T-helper 2 cell treated with Interferon-gamma antibody and Interleukin-4, amounts not matched to agents 5 μg/mL and 100 μg/mL, for 36 hours (primary cell): ENCODE results near the gene ATP6V0C.

ENCODE experiments used
- DNase-seq: peaks from one replicate; pipeline ENCODE4 v3.0.0; 2021; ENCODE audit warnings: low spot score
- H3K27ac Mint-ChIP-seq: one replicate; pipeline ENCODE4 v1.8.0; 2021; ENCODE audit warnings: mild to moderate bottlenecking, mixed read lengths
- H3K27me3 Mint-ChIP-seq: one replicate; pipeline ENCODE4 v1.8.0; 2021; ENCODE audit warnings: low read depth, mixed read lengths
- H3K36me3 Mint-ChIP-seq: one replicate; pipeline ENCODE4 v1.8.0; 2021; ENCODE audit warnings: low read depth, mixed read lengths
- H3K4me1 Mint-ChIP-seq: one replicate; pipeline ENCODE4 v1.8.0; 2021; ENCODE audit warnings: low read depth, mixed read lengths
- H3K4me3 Mint-ChIP-seq: one replicate; pipeline ENCODE4 v1.8.0; 2022; ENCODE audit warnings: mild to moderate bottlenecking, moderate library complexity, mixed read lengths
- H3K9me3 Mint-ChIP-seq: one replicate; pipeline ENCODE4 v1.8.0; 2021; ENCODE audit warnings: mixed read lengths

The ATP6V0C gene

GRCh38 chr16:2481676-2482075 is 32.1 kb upstream of the ATP6V0C start:
- no peak overlapping the region for H3K27ac Mint-ChIP-seq
- H3K4me3 Mint-ChIP-seq = no peak overlapping the region
- peaks cover 2% of the 10 kb centered on the region for H3K4me1 Mint-ChIP-seq
- DNase-seq = no peak
- no peaks in the 10 kb centered on the region for H3K36me3 Mint-ChIP-seq
- no peaks in the 10 kb centered on the region for H3K27me3 Mint-ChIP-seq
- no peaks in the 10 kb centered on the region for H3K9me3 Mint-ChIP-seq

- H3K4me3 Mint-ChIP-seq = no peak overlapping the region
- no peaks in the 10 kb centered on the region for H3K36me3 Mint-ChIP-seq
- peaks cover 6% of the 10 kb centered on the region for H3K4me1 Mint-ChIP-seq
- no peak for DNase-seq
- H3K9me3 Mint-ChIP-seq = no peaks in the 10 kb centered on the region
- no peaks in the 10 kb centered on the region for H3K27me3 Mint-ChIP-seq
- H3K27ac Mint-ChIP-seq = no peak overlapping the region
These were observed 31.5 kb upstream of the ATP6V0C start for GRCh38 chr16:2482249-2482648.

- no peaks in the 10 kb centered on the region for H3K9me3 Mint-ChIP-seq
- H3K27me3 Mint-ChIP-seq = peaks cover 2% of the 10 kb centered on the region
- H3K27ac Mint-ChIP-seq = no peak overlapping the region
- no peak for DNase-seq
- no peaks in the 10 kb centered on the region for H3K36me3 Mint-ChIP-seq
- H3K4me3 Mint-ChIP-seq = no peak overlapping the region
- H3K4me1 Mint-ChIP-seq = peaks cover 10% of the 10 kb centered on the region
These were observed 30.8 kb upstream of the ATP6V0C start for GRCh38 chr16:2482708-2483534.

- Mint-ChIP-seq H3K9me3 (no peaks in the 10 kb centered on the region), H3K4me3 (no peak overlapping the region), H3K27me3 (peaks cover 2% of the 10 kb centered on the region), H3K36me3 (no peaks in the 10 kb centered on the region), H3K27ac (no peak overlapping the region), H3K4me1 (peaks cover 10% of the 10 kb centered on the region)
- DNase-seq = no peak
These were observed 29.5 kb upstream of the ATP6V0C start for GRCh38 chr16:2483939-2484897.

GRCh38 chr16:2484898-2485508 is 28.7 kb upstream of the ATP6V0C start:
- H3K4me3 Mint-ChIP-seq = no peak overlapping the region
- DNase-seq = no peak
- H3K27ac Mint-ChIP-seq = no peak overlapping the region
- H3K9me3 Mint-ChIP-seq = no peaks in the 10 kb centered on the region
- H3K4me1 Mint-ChIP-seq = peaks cover 10% of the 10 kb centered on the region
- peaks cover 2% of the 10 kb centered on the region for H3K27me3 Mint-ChIP-seq
- no peaks in the 10 kb centered on the region for H3K36me3 Mint-ChIP-seq

GRCh38 chr16:2485811-2486507 is 27.8 kb upstream of the ATP6V0C start:
- DNase-seq = no peak
- peaks cover 10% of the 10 kb centered on the region for H3K4me1 Mint-ChIP-seq
- no peaks in the 10 kb centered on the region for H3K9me3 Mint-ChIP-seq
- H3K36me3 Mint-ChIP-seq = no peaks in the 10 kb centered on the region
- no peak overlapping the region for H3K27ac Mint-ChIP-seq
- peaks cover 2% of the 10 kb centered on the region for H3K27me3 Mint-ChIP-seq
- H3K4me3 Mint-ChIP-seq = no peak overlapping the region

- Mint-ChIP-seq H3K4me3 (peak overlapping the region; percentile 54), H3K36me3 (no peaks in the 10 kb centered on the region)
- peak; percentile 62 for DNase-seq
These were observed 26.9 kb upstream of the ATP6V0C start for GRCh38 chr16:2486645-2487516.

GRCh38 chr16:2487517-2487842 is 26.3 kb upstream of the ATP6V0C start:
- H3K36me3 Mint-ChIP-seq = no peaks in the 10 kb centered on the region
- no peak for DNase-seq
- H3K4me3 Mint-ChIP-seq = peak overlapping the region; percentile 54
- H3K4me1 Mint-ChIP-seq = peaks cover 10% of the 10 kb centered on the region
- H3K9me3 Mint-ChIP-seq = no peaks in the 10 kb centered on the region
- peak overlapping the region; percentile 62 for H3K27ac Mint-ChIP-seq
- H3K27me3 Mint-ChIP-seq = peaks cover 2% of the 10 kb centered on the region

More at GRCh38 chr16:2486645-2487516, 26.9 kb upstream of the ATP6V0C start:
- peak overlapping the region; percentile 62 for H3K27ac Mint-ChIP-seq
- no peaks in the 10 kb centered on the region for H3K9me3 Mint-ChIP-seq
- H3K4me1 Mint-ChIP-seq = peaks cover 10% of the 10 kb centered on the region
- H3K27me3 Mint-ChIP-seq = peaks cover 2% of the 10 kb centered on the region

- Mint-ChIP-seq H3K27ac (no peak overlapping the region), H3K36me3 (no peaks in the 10 kb centered on the region), H3K9me3 (no peaks in the 10 kb centered on the region), H3K4me3 (no peak overlapping the region), H3K4me1 (peaks cover 10% of the 10 kb centered on the region), H3K27me3 (peaks cover 2% of the 10 kb centered on the region)
- no peak for DNase-seq
These were observed 25.7 kb upstream of the ATP6V0C start for GRCh38 chr16:2487903-2488531.

GRCh38 chr16:2489581-2489980 is 24.2 kb upstream of the ATP6V0C start:
- no peak for DNase-seq
- peaks cover 10% of the 10 kb centered on the region for H3K4me1 Mint-ChIP-seq
- no peaks in the 10 kb centered on the region for H3K36me3 Mint-ChIP-seq
- H3K27me3 Mint-ChIP-seq = peaks cover 2% of the 10 kb centered on the region
- H3K9me3 Mint-ChIP-seq = no peaks in the 10 kb centered on the region
- H3K4me3 Mint-ChIP-seq = no peak overlapping the region
- no peak overlapping the region for H3K27ac Mint-ChIP-seq

GRCh38 chr16:2490190-2491105 is 23.3 kb upstream of the ATP6V0C start:
- peaks cover 2% of the 10 kb centered on the region for H3K27me3 Mint-ChIP-seq
- no peak overlapping the region for H3K27ac Mint-ChIP-seq
- H3K4me1 Mint-ChIP-seq = peaks cover 10% of the 10 kb centered on the region
- no peak overlapping the region for H3K4me3 Mint-ChIP-seq
- H3K36me3 Mint-ChIP-seq = no peaks in the 10 kb centered on the region
- H3K9me3 Mint-ChIP-seq = no peaks in the 10 kb centered on the region
- DNase-seq = no peak

GRCh38 chr16:2492292-2492691 is 21.5 kb upstream of the ATP6V0C start:
- H3K9me3 Mint-ChIP-seq = no peaks in the 10 kb centered on the region
- H3K27me3 Mint-ChIP-seq = peaks cover 1% of the 10 kb centered on the region
- H3K36me3 Mint-ChIP-seq = no peaks in the 10 kb centered on the region
- no peak for DNase-seq
- peaks cover 3% of the 10 kb centered on the region for H3K4me1 Mint-ChIP-seq
- H3K4me3 Mint-ChIP-seq = no peak overlapping the region
- no peak overlapping the region for H3K27ac Mint-ChIP-seq
